ENCODE measurements around the gene HMGB4.

Gene HMGB4

DNA sequence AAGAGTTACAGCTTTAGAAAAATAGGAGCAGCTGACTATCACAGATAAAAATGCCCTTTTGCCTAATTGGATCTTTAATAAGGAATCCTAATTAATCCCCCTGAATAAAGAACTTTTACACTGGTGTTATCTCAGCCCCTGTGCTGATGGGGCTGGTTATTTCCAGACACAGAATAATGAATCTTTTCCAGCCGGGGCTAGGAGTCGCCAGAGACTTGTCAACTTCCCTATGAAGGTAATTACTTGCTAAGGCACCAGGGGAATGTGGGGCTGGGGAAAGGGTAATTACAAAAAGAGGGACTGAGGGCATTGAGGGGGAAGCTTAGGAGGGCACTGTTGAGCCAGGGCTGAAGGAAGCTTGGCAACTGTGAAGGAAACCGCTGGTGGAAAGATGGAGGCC lies 34.5 kb downstream of the HMGB4 start:
- DNase-seq = no peak

DNA sequence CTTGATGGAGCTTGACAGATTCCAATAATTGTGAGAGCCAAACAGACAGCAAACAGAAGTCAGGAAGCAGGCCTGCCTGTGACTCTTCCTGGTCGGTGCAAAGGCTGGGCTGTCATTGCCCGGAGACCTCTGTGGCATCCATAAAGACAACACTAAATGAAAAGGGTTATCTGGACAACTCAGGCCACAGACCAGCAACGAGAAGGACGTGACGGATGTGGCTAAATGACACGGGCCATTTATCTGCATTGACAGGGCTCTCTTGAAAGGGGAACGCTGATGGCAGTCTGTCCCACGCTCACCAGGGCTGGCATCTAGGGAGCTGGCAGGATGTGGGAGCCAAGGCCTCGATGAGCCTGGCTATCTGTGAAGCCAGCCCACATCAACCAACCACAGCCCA lies 35.0 kb downstream of the HMGB4 start:
- no peak for DNase-seq

DNA sequence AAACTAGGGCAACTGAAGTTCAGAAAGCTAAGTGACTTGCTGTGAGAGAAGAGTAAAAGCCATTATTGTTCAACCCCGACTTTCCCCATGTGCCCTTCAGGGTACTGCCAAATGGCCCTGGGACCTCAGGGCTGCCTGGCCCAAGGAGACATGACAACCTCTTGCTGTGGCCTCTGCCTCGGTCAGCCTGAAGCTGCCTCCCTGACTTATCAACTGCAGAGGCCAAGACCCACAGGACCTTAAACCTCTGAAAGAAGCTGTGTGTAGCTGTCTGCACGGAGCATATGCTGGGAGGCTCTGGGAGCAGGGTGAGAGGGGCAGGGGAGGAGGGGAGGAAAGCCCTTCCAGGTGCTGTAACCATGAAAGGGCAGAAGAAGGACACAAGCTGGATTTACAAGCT lies 35.9 kb downstream of the HMGB4 start:
- DNase-seq = no peak

DNA sequence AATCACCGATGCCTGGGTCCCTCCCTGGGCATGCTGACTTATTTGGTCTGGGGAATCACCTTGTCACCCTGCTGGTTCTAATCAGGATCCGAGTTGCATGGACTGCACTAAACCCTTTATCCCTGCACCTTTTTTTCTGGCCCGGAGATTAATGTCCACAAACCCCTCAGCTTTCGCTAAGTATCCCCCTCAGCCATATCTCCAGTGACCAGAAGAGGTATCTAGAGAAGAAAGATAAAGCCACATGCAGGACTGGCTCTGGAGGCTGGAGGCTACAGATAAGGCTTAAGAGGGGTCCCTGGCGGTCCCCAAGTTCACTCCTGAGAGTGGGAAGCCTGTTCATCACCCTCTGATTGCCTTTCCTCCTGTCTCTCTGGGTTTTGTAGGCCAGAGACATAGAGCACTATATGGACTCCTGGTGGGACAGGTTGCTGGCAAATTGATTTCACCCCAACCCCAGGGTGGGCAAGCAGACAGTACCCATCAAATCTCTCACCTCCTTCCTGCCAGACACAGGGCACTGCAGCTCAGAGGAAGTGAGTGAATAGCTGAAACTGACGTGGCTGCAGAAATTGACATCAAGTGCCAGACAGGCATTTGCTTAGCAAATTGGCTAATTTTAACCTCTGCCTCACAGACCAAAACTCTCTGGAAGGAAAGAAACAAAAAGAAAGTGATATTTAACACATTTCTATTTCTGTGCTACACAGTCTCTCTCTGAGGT lies 38.8 kb downstream of the HMGB4 start:
- no peak for DNase-seq

DNA sequence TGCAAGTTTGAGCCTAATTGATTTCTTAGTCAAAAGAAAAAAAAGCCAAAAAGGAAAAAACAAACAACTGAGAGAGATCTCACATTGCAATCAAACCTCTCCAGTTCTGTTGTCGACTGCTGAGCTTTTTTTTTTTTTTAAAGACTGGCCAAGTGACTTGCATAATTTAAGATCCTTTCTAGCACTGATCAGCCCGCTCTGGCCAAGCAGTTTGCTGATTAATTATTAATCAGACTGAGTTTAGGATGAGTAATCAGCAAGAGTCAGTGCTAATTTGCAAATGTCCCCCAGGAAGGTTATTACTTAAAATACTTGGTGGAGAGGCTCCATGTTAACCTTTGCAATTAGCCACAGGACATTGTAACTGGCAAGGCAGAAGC lies 39.3 kb downstream of the HMGB4 start:
- DNase-seq = no peak

DNA sequence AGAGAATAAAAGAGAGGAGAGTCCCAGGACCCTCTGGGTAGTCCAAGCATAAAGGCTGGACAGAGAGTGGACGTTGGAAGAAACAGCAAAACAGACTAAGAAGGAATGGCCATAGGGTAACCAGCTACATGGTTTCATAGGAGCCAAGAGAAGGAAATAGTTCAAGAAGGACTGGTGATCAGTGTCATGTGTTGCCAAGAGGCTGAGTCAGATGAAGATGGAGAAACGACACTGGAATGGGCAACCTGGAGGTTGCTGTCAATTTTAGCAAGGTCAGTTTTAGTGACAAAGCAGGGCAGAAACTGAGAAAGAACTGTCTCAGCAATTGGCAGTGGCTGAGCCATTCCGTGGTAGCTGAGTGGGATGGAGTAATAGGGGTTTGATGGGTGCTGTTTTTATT lies 41.4 kb downstream of the HMGB4 start:
- no peak for DNase-seq

DNA sequence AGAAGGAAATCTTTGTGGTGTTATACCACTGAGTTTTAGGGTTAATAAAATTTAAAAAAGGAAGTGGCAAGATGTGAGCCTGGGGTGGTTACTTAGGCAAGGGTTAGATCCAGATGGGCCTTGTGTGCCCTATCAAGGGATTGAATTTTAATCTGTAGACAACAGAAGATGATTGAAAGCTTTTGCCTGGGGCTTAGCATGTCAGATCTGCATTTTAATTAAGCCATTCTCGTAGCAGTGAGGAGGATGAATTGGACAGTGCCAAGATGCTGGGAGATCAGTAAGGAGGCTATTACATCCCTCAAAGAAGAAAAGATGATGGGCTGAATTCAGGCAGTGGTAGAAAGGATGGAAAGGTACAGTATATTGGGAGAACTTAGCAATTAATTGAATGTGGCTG lies 42.3 kb downstream of the HMGB4 start:
- DNase-seq = no peak

DNA sequence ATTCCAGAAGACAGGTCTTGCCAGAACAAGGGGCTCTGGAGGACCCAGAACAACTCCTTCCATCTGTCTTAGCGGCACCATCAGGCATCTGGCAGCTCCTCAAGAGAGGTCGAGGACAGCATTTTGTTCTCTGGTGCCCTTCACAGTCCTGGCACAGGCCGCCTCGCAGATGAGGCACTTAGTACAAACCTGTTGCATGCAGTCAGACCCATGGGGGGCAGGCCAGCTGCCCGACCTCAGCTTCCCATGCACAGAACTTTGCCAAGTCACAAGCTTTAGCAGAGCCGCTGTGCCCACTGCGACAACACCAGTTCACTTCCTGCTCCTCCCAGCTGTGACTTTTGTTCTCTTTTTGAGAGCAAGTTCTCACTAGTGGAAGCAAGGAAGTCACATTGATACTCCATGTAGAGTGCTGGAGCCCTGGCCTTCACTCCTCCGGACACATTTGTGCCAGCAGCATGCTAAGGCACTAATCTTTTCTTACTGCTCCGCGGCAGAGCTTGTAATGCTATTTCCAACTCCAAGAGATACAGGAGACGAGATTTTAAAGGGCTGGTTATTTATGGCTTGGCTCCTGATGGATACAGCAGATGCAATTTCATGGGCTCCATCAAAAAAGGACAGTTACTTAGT lies 44.6 kb downstream of the HMGB4 start:
- DNase-seq = no peak
